ENCODE data around the gene AP2B1.
A peak's percentile ranks its signal among the peaks of the same experiment; 100 is the strongest.
"Not testable (repeated sequence)": the region's sequence is repeated elsewhere in the genome, so short reads cannot be mapped to it uniquely, and the experiment has no call there.

Gene AP2B1

DNA sequence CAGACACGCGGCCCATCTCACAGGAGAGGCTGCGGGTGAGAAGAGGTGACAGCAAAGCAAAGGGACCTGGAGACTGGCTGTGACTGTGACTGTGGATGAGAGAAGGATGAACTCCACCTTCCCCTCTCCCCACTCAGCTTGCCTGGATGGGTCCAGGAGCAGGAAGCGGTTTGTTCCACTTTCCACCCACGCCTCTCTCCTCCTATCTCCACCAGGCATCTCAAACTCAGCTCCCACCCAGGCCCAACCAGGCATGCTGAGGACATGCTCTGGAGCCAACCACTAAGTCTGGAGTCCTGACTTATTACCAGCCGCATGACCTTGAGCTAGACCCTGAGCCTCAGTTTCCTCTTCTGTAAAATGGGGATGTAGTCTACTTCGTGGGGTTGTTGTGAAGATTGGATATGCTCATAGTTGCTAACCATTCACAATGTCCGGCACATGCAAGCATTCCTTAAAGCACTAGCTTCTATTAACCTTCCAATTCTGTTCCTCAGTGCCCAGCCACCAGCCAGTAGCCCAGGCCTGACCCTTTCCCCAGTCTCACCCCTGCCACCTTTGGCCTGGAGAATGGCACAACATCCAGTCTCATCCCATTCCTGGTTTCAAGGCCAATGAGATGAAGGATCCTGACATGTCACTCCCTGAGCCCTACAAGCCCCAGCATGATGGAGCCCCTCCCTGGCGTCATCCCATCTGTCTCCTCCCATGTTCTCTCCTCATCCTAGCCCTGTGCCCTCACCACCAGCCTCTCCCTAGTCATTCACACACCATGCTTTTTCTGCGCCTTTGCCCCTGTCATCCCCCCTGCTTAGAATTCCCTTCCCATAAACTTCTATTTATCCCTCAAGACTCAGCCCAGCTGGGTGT is 163.6 kb downstream of the AP2B1 start:
- no peak for DNase-seq
- in situ Hi-C loops (cut with HindIII; ENCODE audit: low pct_ligation_motif_present, low pct_unique_long_range_greater_than_20kb, low sequenced_read_pairs): no loop called here

DNA sequence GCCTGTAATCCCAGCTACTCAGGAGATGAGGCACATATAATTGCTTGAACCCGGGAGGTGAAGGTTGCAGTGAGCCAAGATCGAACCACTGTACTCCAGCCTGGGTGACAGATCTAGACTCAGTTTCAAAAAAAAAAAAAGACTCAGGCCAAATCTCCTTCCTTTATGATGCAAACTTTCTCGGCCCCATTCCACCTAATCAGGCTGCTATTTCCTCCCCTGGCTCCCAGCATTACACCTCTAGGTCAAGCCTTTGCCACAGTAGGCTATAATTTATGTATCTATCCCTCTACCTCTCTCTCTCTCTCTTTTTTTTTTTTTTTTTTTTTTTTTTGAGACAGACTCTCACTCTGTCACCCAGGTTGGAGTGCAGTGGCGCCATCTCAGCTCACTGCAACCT is 164.4 kb downstream of the AP2B1 start:
- DNase-seq; in situ Hi-C loops (cut with HindIII; ENCODE audit: low pct_ligation_motif_present, low pct_unique_long_range_greater_than_20kb, low sequenced_read_pairs): not testable (repeated sequence)

DNA sequence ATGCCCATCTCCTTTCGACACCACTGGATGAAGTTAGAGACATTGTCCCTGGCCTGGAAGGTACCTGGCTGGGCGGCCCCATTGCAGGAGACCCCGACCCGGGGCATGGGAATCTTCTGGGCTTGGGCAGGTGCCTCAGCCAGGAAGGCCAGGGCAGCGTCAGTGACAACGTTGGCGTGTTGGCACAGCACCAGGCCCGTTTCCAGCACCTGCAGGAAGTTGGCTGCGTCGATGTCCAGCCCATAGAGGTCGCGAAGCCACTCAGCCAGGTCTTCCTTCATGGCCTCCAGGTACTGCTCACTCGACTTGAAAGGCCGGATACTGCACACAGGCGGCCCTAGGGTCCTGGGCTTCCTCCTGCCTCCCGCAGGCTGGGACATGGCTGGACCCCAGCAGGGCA is 165.3 kb downstream of the AP2B1 start:
- DNase-seq: no peak
- in situ Hi-C loops (cut with HindIII; ENCODE audit: low pct_ligation_motif_present, low pct_unique_long_range_greater_than_20kb, low sequenced_read_pairs): no loop called here

DNA sequence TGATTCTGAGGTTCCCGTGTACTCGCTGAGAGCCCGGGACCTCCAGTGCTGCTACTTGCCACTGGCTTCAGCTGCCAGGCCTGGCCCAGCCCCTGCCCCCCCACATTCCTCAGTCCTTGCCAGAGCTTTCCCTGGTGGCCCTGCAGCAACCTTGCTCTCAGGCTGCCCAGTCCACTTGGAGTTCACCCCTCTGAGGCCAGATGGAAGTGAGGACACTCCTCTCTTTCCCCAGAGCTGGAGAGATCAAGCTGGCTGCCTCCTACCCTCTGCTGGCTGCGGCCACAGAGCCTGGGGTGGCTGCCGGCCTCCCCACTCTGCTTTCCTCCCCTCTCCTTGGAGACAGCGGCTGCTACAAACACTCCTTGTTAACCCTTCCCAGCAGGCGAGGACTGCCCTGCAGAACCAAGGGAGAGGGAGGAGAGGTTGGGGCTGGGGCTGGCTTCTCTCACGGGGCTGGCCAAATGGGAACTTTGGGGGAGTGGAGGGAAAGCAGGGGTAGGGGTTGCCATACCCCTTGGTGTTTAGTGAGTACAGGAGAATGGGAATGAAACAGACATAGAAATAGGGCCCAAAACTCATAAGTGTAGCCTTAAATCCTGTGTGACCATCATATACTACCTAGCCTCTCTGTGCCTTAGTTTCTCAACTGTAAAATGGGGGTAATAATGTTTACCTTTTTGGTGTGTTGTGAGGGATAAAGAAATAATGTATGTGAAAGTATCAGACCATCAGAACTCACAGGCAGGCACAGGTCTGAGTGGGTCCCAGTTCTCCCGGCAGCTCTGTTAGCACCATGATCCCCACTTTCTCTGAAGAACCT is 166.0 kb downstream of the AP2B1 start, which contains the start of gene GAS2L2:
TSS of gene GAS2L2 (minus strand) at position 295 of the 820 bp plus-strand sequence. CDS start 389 bp downstream, outside the sequence.
- in situ Hi-C loops (cut with HindIII; ENCODE audit: low pct_ligation_motif_present, low pct_unique_long_range_greater_than_20kb, low sequenced_read_pairs): no loop called here
- no peak for DNase-seq

DNA sequence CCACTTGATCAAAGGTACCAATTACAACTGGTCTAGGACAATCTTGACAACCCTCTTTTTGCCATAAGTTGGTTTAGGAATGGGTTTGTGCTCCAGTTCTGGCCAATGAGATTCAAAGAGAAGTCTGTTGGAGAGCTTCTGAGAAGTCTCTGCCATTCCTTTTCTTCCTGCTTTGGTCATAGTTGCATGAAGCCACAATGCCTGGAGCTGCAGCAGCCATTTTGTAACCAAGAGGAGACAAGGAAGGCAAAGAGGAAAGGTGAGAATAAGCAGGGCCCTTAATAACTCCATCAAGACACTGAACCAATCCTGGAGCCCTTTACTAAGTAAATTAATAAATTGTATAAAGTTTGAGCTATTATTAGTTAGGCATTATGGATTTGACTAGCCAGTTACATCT is 170.1 kb downstream of the AP2B1 start:
- in situ Hi-C loops (cut with HindIII; ENCODE audit: low pct_ligation_motif_present, low pct_unique_long_range_greater_than_20kb, low sequenced_read_pairs): no loop called here
- no peak for DNase-seq

DNA sequence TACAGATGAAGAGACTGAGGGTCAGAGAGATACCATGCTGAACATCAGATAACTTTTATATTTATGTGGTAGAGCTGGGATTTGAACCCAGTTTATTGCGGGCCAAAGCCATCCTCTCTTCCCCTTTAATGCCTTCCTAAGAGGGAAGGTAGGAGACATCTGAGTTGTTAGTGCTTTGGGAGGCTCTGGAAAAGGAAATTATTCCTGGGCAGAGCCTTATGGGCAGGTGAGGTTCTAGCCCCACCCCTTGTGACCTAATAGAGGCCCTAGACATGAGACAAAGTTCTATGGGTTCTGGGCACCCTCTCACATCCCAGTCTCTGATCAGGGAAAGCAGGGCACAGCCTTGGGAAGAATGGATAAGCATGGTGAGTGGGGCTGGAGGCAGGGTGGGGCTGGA is 173.5 kb downstream of the AP2B1 start, which contains the start of gene C17orf50:
TSS of gene C17orf50 (plus strand) at position 301 of the 400 bp plus-strand sequence. CDS start at position 356, 55 bp downstream.
- no peak for DNase-seq

DNA sequence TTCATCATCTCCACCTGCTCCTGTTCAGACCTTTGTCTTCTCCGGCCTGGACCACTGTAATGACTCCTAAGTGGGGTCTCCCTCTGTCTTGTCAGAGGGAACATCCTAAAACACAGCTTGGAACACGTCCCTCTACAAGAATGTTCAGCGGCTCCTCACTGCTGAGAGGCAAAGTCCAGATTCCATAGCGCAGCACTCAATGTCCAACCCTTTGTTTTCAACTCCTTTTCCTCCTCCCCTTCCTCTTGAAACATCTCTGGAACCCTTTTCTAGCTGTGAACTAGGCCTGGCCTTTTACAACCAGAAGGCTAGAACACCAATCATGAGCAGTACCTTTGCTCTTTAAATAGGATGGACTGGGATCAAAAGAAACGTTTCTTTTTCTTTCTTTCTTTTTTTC is 174.5 kb downstream of the AP2B1 start:
- in situ Hi-C loops (cut with HindIII; ENCODE audit: low pct_ligation_motif_present, low pct_unique_long_range_greater_than_20kb, low sequenced_read_pairs): no loop called here
- no peak for DNase-seq

More for the DNA sequence above, 173.5 kb downstream of the AP2B1 start, which contains the start of gene C17orf50:
- in situ Hi-C loops (cut with HindIII; ENCODE audit: low pct_ligation_motif_present, low pct_unique_long_range_greater_than_20kb, low sequenced_read_pairs): no loop called here

DNA sequence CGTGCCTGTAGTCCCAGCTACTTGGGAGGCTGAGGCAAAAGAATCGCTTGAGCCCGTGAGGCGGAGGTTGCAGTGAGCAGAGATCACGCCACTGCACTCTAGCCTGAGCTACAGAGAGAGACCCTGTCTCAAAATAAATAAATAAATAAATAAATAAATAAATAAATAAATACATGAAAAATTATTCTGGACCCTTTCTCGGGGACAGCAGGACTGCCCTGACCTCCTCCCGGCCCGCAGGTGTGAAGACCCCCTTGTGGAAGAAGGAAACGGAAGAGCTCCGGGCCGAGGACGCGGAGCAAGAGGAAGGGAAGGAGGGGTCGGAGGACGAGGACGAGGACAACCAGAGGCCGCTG is 176.6 kb downstream of the AP2B1 start:
- no peak for DNase-seq
- in situ Hi-C loops (cut with HindIII; ENCODE audit: low pct_ligation_motif_present, low pct_unique_long_range_greater_than_20kb, low sequenced_read_pairs): no loop called here

DNA sequence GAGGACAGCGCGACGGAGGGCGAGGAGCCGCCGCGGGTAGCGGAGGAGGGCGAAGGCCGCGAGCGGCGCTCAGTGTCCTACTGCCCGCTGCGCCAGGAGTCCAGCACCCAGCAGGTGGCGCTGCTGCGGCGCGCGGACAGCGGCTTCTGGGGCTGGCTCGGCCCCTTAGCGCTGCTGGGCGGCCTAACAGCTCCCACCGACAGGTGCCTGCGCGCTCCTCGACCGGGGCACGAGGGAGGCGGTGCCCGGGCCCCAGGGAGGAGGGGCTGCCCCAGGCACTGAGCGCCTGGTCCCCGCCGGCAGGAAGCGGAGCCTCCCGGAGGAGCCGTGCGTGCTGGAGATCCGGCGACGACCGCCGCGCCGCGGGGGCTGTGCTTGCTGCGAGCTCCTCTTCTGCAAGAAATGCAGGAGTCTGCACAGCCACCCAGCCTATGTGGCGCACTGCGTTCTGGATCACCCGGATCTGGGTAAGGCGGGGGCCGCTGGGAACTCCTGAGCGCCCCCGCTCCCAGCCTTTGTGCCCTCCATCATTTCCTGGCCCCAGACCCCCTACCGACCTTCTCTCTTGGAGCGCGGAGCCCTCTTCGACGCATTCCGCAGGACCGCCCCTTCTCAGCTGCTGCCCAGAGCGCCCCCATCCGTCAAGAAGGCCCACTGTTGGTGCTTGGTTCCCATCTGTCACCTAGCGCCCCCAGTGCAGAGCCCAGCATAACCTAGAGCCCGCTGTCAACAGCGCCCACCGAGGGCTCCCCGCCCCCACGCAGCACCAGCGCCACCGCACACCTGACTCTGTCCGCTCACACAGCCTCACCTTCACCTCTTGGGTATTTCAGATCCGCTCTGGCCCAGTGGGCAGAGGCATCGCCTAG is 177.2 kb downstream of the AP2B1 start:
- DNase-seq: peak; percentile 94
- in situ Hi-C loops (cut with HindIII; ENCODE audit: low pct_ligation_motif_present, low pct_unique_long_range_greater_than_20kb, low sequenced_read_pairs): no loop called here

DNA sequence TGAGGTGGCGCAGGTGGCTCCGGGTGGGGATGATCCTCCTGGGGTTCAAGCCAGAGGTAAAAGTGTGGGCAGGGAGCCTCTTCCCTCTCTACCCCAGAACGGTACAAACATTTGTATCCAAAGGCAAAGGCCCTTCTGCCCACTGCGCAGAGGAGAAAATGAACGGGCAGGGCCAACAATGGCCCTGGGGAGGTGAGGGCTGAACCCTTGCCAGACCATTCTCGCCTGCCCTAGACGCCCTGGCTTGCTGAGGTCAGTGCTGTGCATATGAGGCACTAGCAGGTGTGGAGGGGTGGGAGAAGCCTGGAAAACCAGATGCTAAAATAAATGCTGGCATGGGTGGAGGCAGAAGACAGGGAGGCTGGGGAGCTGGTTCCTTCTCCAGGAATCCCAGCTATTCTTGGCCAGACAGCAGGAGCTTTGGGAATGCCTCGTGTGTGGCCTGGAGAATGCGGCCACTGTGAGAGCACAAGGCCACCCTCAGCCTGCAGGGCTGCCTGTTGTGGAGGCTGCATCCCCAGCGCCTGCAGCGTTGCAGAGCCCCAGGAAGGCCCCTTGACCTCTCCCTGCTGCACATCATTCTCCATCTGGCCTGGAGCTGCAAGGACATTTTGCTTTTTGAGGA is 178.1 kb downstream of the AP2B1 start:
- no peak for DNase-seq
- in situ Hi-C loops (cut with HindIII; ENCODE audit: low pct_ligation_motif_present, low pct_unique_long_range_greater_than_20kb, low sequenced_read_pairs): no loop called here

DNA sequence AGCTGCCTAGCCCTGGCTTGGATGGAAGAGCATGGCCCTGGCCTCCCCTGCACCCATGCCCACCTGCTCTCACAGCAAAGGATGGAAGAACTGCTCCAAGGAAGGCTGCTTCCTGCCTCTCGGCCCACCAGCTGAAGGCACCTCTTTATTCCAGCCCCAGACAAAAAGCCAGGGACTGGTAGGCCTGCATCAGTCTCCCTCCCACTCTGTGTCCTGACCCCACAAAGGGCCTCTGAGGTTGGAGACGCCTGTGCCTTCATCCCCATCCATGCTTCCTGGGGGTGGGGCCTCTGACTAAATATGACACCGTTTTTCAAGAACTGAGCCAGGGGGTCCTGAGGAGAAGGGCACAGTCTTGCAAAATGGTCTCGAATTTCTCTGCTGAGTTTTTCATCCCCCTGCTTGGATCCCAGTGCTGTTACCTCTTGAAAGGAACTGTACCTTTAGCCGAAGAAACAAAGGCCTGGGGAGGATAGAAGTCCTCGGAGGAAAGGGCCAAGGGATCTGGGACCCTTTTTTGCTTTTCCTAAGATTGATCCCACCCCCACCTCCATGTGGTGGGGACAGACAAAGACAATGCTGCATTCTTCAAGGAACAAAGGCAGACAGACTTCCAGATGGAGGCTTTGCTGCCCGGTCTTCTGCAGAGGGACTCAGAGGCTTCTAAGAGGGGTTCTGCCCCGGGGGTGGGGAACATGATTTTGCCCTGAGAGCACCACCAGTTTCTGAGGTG is 178.8 kb downstream of the AP2B1 start:
- in situ Hi-C loops (cut with HindIII; ENCODE audit: low pct_ligation_motif_present, low pct_unique_long_range_greater_than_20kb, low sequenced_read_pairs): no loop called here
- no peak for DNase-seq

DNA sequence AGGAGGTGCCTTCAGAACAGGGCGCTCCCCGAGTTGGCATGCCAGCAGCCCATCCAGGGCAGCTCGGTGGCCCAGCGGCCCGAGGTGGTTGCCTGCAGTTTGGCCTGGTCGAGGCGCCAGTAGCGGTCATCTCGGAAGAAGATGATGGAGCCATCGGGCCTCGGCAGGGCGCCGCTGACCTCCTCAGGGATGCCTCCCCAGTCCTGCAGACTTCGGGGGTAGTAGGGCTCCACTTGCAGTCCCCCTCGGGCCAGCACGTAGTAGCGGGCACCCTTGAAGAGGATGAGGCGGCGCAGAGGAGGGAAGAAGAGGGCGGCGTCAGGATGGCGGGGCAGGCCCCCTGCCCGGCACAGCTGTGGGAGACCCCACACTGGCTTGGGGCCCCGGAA is 179.4 kb downstream of the AP2B1 start:
- DNase-seq: no peak
- in situ Hi-C loops (cut with HindIII; ENCODE audit: low pct_ligation_motif_present, low pct_unique_long_range_greater_than_20kb, low sequenced_read_pairs): no loop called here

DNA sequence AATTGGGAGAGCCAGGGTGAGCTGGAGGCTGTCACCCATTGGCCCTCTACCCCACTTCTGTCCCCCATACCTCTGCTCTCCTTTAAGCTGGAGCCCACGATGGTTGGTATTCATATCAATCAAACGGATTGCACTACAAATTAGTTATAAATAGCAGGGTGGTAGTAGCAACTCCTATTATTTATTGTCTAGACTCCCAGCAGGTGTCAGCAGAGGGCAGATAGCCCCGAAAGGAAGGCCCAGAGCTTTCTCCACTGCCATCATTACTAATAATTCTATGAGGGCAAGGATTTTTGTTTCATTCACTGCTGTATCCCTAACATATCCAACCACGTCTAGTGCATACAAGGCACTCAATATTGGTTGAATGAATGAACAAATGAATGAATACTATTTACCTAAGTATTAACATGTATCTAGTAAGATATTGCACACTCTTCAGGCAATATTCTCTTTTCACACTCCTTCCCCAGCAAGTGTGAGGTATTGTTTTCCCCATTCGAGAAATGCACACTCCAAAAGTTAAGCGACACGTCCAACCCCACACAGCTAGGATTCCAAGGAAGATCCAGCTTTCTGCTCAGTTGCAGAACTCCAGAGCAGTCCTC is 179.9 kb downstream of the AP2B1 start:
- in situ Hi-C loops (cut with HindIII; ENCODE audit: low pct_ligation_motif_present, low pct_unique_long_range_greater_than_20kb, low sequenced_read_pairs): no loop called here
- peak; percentile 59 for DNase-seq

DNA sequence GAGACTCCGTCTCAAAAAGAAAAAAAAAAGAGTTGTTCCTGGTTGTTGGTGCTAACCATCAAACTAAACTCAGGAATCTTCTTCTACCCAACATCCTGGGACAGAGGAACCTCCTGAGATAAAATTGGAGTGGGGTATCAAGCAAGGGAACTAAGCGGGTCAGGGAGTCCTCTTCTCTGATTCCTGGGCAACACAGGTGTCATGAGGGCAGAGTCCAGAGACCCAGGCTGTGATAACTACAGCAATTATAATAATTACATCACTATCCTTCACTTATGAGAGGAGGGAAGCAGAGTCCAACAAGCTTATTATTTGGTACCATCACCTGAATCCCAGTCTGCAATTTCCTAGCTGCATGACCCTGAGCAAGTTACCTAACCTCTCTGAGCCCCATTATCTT is 181.7 kb downstream of the AP2B1 start:
- in situ Hi-C loops (cut with HindIII; ENCODE audit: low pct_ligation_motif_present, low pct_unique_long_range_greater_than_20kb, low sequenced_read_pairs): no loop called here
- DNase-seq: no peak

DNA sequence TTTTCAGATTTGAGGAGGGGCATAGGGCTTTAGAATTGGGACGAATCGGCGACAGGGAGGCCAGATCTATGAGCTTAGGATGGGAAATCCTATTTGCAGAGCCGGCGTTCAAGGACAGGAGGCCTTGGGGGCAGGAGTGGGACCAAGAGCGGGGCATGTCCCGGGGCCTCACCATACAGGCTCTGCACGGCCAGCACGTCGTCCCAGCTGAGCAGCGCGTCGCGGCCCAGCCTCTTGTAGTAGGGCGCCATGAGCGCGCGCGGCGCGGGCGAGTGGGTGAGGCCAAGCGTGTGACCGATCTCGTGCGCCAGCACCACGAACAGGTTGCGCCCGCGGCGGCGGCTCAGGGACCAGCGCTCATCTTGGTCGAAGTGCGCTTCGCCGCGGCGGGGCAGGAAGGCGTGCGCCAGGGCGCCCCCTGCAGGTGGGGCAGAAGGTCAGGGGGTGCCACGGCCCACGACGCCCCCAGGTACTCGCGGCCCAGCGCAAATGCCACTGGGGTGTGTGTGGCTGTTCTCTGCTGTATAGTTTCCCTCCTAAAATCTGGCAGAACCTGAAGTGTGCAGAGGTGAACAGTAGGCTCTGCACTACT is 182.9 kb downstream of the AP2B1 start:
- DNase-seq: no peak
- in situ Hi-C loops (cut with HindIII; ENCODE audit: low pct_ligation_motif_present, low pct_unique_long_range_greater_than_20kb, low sequenced_read_pairs): no loop called here

DNA sequence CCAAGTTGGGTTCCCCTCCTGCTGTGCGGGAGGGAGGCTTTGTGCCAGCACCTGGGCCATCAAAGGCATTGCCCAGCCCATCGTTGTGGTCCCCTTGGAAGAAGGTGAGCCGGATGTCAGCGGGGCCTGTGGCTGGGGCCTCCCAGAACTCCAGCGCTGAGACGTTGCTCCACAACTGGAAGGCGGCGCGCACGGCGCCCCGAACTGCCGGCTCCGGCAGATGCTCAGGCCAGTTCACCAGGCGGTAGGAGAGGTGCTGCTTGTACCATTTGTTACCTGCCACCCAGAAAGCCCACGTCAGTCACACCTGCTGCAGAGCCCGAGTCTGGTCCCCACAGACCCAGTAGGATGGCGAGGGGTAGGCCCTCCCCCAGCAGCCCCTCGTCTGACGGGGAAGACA is 186.0 kb downstream of the AP2B1 start:
- in situ Hi-C loops (cut with HindIII; ENCODE audit: low pct_ligation_motif_present, low pct_unique_long_range_greater_than_20kb, low sequenced_read_pairs): no loop called here
- no peak for DNase-seq
